A172 (cell line): Measurements from ENCODE around the gene FAM43B. TPM values are rescaled to one million over a fixed set of nuclear protein-coding genes. Genes with fewer than 3 reads are reported as not detected.

Source experiments
- DNase-seq: peaks from one replicate; pipeline ENCODE4 v3.0.0-alpha.2; 2015; ENCODE audit warnings: low spot score
- total RNA-seq: library from RNA; depleted of rRNA; stranded (reverse); fragments of >200 nt; shearing (Covaris generic); gene quantifications from 2 replicates; pipeline ENCODE4 v1.2.3, GENCODE V29; 2014; rRNA removed

Gene FAM43B
- total RNA-seq, 1 experiment from 2014 or later, result 0.09 TPM

DNA sequence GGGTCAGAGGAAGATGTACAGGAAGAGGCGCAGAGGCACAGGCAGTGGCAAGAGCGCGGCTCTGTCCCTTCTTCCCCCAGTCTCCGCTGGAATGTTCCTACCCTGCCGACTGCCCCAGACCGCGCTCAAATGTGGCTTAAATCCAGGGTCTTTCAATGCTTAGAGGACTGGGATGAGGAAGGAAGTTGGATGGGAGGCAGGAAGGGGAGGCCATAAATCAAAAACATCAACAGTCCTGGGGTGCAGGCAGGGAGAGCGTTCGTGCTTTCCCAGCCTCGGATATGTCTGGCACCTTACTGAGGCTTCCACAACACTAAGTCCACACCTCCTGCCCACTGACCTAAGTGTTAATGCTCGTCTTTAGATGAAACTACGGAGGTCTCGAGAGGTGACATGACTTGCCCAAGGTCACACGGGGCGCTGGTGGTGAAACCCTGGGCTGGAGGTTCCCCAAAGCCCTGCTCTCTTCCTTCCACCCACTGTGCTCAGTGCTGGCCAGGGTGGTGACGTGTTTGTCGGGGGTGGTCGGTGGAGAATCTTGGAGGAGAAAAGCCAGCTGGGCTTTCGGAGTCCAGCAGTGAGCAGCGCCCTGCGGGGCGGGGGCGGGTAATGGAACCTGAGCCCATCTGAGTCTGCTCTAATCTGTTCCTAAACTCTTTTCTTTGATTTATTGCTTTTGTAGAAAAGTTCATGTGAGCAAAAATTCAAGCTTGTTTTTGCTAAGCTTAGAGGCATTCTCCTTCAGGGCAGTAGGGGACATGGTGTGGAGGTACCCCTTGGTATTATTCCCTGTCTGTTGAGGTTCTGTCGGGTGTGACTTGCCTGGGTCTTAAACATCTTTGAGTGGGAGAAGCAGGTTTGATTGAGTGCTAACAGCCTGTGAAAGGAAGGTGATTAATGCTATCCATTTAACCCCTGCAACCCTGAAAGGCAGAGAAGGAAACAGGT, 37.2 kb downstream of the FAM43B start:
- DNase-seq, result no peak

DNA sequence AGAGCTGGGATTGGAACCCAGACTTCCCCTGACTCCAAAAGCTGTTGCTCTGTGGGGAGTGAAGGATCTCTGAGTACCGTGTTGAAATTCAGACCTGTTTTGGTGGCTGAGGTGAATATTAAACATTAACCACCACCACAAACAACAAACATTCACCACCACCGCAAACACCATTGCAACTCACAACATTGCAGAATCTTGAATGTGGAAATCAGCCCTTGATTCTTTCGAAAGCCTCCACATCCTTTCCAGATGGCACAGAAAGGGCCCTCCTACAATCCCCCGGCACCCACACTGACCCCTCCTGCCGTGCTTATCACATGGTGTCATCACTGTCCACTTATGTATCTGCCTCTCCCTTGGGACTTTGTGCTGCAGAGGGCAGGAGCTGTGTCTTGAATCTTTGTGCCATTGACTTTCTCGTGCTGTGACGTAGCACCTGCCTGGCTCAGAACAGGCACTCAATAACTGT, 38.0 kb downstream of the FAM43B start:
- no peak for DNase-seq

GRCh38 chr1:20593756-20594155, 41.4 kb downstream of the FAM43B start:
- no peak for DNase-seq

GRCh38 chr1:20594746-20595145, 42.4 kb downstream of the FAM43B start:
- DNase-seq, result no peak

DNA sequence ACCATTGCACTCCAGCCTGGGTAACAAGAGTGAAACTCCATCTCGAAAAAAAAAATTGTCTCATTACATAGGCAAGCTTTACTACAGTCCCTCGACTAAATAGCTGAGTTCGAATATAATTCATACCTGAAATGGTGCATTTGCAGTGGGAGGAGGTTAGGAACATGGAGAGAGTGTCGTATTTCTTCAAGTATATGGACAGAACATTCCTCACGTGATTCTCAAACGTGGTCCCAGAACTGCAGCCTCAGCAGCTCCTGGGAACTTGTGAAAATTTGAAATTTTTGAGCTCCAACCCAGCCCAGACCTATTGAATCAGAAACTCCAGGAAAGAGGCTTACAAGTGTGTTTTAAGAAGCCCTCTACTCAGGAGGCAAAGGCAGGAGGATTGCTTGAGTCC, 43.7 kb downstream of the FAM43B start:
- no peak for DNase-seq

DNA sequence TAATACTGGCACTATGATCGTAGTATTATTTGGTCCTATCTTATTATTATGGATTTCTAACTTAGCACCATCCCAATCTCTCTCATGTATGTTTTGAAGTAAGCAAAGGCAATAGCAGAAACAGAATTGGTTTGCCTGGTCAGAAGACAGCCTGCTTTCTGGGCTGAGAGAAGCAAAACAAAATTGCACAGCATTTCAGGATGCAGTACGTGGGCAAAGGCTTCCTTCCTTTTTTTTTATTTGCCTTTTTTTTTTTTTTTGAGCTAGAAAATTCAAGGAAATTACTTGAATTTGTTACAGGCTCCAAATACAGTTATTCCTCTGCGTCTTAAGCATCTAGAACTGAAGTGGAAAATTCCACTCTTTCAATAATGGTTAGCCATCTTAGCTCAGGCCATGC, 45.3 kb downstream of the FAM43B start:
- no peak for DNase-seq

- no peak for DNase-seq
Observed at GRCh38 chr1:20600156-20600555, 47.8 kb downstream of the FAM43B start.

DNA sequence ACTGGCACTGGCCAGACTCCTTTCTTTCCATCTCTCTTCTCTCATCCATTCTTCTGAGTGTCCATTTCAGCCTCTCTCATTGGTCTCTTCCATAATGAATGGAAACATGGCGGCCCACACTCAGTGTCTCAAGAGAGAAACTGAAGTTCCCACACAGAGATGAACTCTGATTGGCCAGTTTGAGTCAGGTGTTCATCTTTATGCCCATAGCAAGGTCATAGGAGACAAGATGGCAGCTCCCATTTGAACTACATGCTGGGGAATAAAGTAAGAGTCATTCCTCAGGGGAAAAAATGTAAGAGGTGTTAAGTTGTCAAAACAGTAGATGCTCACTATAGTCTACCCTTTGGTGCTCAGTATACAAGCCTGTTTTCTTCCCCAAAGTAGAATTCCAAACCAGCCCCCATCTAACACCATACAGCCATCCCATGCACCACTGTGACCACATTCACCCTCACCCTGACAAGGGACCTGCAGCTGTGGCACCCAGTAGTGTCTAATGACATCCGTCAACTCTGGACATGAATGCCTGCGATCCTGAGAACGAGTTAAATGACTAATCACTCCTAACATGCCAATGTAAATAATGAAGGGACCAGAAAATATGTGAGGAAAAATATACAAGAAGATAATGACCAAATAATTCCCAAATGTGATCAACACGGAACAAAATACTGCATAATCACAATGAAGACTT, 48.9 kb downstream of the FAM43B start:
- DNase-seq, result no peak

DNA sequence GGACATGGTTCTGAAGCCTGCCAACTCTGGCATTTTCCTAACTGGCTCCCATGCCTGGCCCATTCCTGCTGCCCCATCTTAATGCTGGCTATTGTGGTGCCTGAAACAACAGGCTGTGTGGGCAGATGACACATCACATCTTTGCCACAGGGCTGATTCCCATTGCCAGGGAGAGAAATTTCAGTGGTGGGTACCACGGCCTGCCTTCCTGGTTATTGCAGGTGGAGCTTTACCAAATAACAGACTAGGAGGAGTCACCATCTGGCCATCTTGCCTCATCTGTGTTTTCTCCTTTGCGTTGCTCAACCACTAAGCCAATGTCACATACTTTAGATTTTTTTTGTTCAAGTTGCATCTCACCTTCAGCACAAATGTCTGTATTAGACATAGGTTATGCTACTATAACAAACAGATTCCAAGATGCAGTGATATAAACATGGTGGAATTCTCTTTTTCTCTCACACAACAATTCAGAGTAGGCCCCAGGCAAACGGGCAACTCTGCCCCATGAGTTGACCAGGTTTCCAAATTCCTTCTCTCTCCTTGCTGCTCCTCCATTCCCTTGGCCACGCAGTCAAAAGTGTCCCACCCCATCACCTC, 50.6 kb downstream of the FAM43B start:
- no peak for DNase-seq

GRCh38 chr1:20603504-20604464, 51.4 kb downstream of the FAM43B start:
- DNase-seq, result peak; percentile 85

Other genes starting within 250 kb of the FAM43B start
- gene CAMK2N1, start 66.4 kb upstream of the FAM43B start, total RNA-seq, result 2.9 and 3.6 TPM in 2 replicates
- gene MUL1, start 44.4 kb upstream of the FAM43B start, total RNA-seq, result 26.6 and 26.9 TPM in 2 replicates
- gene CDA, start 36.5 kb downstream of the FAM43B start, total RNA-seq, result 0.19 and 0.96 TPM in 2 replicates
- 44.8 and 57.9 TPM in 2 replicates for gene PINK1, start 80.9 kb downstream of the FAM43B start, total RNA-seq
- gene DDOST, start 108.8 kb downstream of the FAM43B start, total RNA-seq, result 211 and 238 TPM in 2 replicates
- 2.1 and 3.6 TPM in 2 replicates for gene KIF17, start 165.4 kb downstream of the FAM43B start, total RNA-seq
- gene SH2D5, start 180.1 kb downstream of the FAM43B start, total RNA-seq, result 17.9 and 20.0 TPM in 2 replicates
- 124 and 125 TPM in 2 replicates for gene HP1BP3, start 234.7 kb downstream of the FAM43B start, total RNA-seq